Activated CD4-positive, alpha-beta T cell treated with anti-CD3 and anti-CD28 coated beads, Interleukin-2, amount 10 ng/mL, durations not matched to agents 7 days and 5 days (primary cell): ENCODE results near the gene TUSC2. TPM values are rescaled to one million over a fixed set of nuclear protein-coding genes. Genes with fewer than 3 reads are reported as not detected.

Experiments
- total RNA-seq, 2 experiments: library from RNA; stranded (reverse); gene quantifications; one replicate each; pipeline ENCODE4 v1.2.3, GENCODE V29; 2021

The TUSC2 gene
- total RNA-seq, 2 experiments from 2014 or later = 16.1 to 17.7 TPM

Other genes starting within 250 kb of the TUSC2 start
- 100 to 1,000 TPM; 212 to 215 TPM for gene RBM5, start 239.3 kb downstream of the TUSC2 start, total RNA-seq
- gene SEMA3F, start 172.9 kb downstream of the TUSC2 start, total RNA-seq = not detected
- gene GNAT1, start 136.6 kb downstream of the TUSC2 start, total RNA-seq = not detected
- gene SLC38A3, start 123.0 kb downstream of the TUSC2 start, total RNA-seq = not detected
- gene GNAI2, start 92.0 kb downstream of the TUSC2 start, total RNA-seq = 100 to 1,000 TPM; 489 to 524 TPM
- gene SEMA3B, start 59.1 kb downstream of the TUSC2 start, total RNA-seq = under 1 TPM; 0.37 to 0.60 TPM
- gene LSMEM2, start 49.1 kb downstream of the TUSC2 start, total RNA-seq = not detected
- gene IFRD2, start 35.8 kb downstream of the TUSC2 start, total RNA-seq = 10 to 100 TPM; 59.4 to 66.0 TPM
- gene HYAL3, start 28.8 kb downstream of the TUSC2 start, total RNA-seq = 10 to 100 TPM in 1 of 2 experiments, 1 to 10 TPM in 1; 9.2 to 10.9 TPM
- 10 to 100 TPM; 28.9 to 31.7 TPM for gene NAA80, start 28.8 kb downstream of the TUSC2 start, total RNA-seq
- gene HYAL1, start 24.6 kb downstream of the TUSC2 start, total RNA-seq = under 1 TPM in 1 of 2 experiments, not detected in 1; 0.07 TPM
- gene HYAL2, start 5.5 kb downstream of the TUSC2 start, total RNA-seq = 1 to 10 TPM; 4.3 to 5.7 TPM
- gene RASSF1, start 12.6 kb upstream of the TUSC2 start, total RNA-seq = 100 to 1,000 TPM in 1 of 2 experiments, 10 to 100 TPM in 1; 88.3 to 122 TPM
- 1 to 10 TPM; 3.5 to 3.6 TPM for gene ZMYND10, start 17.5 kb upstream of the TUSC2 start, total RNA-seq
- gene NPRL2, start 22.6 kb upstream of the TUSC2 start, total RNA-seq = 10 to 100 TPM; 40.8 to 46.5 TPM
- gene CYB561D2, start 22.6 kb upstream of the TUSC2 start, total RNA-seq = 10 to 100 TPM; 35.3 to 40.9 TPM
- gene TMEM115, start 31.3 kb upstream of the TUSC2 start, total RNA-seq = 10 to 100 TPM; 17.5 to 19.2 TPM
- under 1 TPM; 0.60 to 0.62 TPM for gene CACNA2D2, start 175.4 kb upstream of the TUSC2 start, total RNA-seq
- 10 to 100 TPM; 29.0 to 33.9 TPM for gene C3orf18, start 239.5 kb upstream of the TUSC2 start, total RNA-seq
- gene HEMK1, start 241.3 kb upstream of the TUSC2 start, total RNA-seq = 10 to 100 TPM; 42.3 to 49.0 TPM